Measurements from ENCODE around the gene SH3BGR. TPM values are rescaled to one million over a fixed set of nuclear protein-coding genes. Genes with fewer than 3 reads are reported as not detected.

SH3BGR gene
- polyA plus RNA-seq, 1 experiment, result 2.7 TPM

- CTCF ChIA-PET, result interaction anchor here (2.2 kb wide), 1 partner anchor 9 kb away, joined by 8 read pairs; no protein-coding TSS in a partner anchor
- Histone ChIP-seq H3K4me3 (ENCODE audit: low read depth, low read length) (no peak overlapping the region), H3K9me3 (ENCODE audit: control insufficient read depth, insufficient read depth, low read length) (no peaks in the 10 kb centered on the region), H3K27me3 (ENCODE audit: control insufficient read depth, insufficient read depth, low read length) (no peaks in the 10 kb centered on the region), H3K27ac (ENCODE audit: low read depth, low read length) (no peak overlapping the region)
- TF ChIP-seq CTCF (IDR thresholded peaks at IDR 0.05; ENCODE audit: low read depth, low read length), result no peak
- no peak for DNase-seq (ENCODE audit: low read depth, low spot score)
- POLR2A ChIA-PET, result no interaction called here
Observed at GRCh38 chr21:39527067-39527595, 75.4 kb downstream of the SH3BGR start.

- no peak for TF ChIP-seq CTCF (IDR thresholded peaks at IDR 0.05; ENCODE audit: low read depth, low read length)
- DNase-seq (ENCODE audit: low read depth, low spot score), result no peak
- Histone ChIP-seq H3K9me3 (ENCODE audit: control insufficient read depth, insufficient read depth, low read length) (no peaks in the 10 kb centered on the region), H3K27me3 (ENCODE audit: control insufficient read depth, insufficient read depth, low read length) (no peaks in the 10 kb centered on the region), H3K27ac (ENCODE audit: low read depth, low read length) (no peak overlapping the region), H3K4me3 (ENCODE audit: low read depth, low read length) (no peak overlapping the region)
- CTCF ChIA-PET, result interaction anchor here (2.2 kb wide), 1 partner anchor 10 kb away, joined by 8 read pairs; no protein-coding TSS in a partner anchor
- POLR2A ChIA-PET, result no interaction called here
Observed at GRCh38 chr21:39527664-39528381, 76.1 kb downstream of the SH3BGR start.

GRCh38 chr21:39529026-39529425, 77.3 kb downstream of the SH3BGR start:
- Histone ChIP-seq H3K9me3 (ENCODE audit: control insufficient read depth, insufficient read depth, low read length) (no peaks in the 10 kb centered on the region), H3K27ac (ENCODE audit: low read depth, low read length) (no peak overlapping the region), H3K4me3 (ENCODE audit: low read depth, low read length) (no peak overlapping the region), H3K27me3 (ENCODE audit: control insufficient read depth, insufficient read depth, low read length) (no peaks in the 10 kb centered on the region)
- DNase-seq (ENCODE audit: low read depth, low spot score), result no peak
- ChIA-PET CTCF (no interaction called here), POLR2A (no interaction called here)
- no peak for TF ChIP-seq CTCF (IDR thresholded peaks at IDR 0.05; ENCODE audit: low read depth, low read length)

GRCh38 chr21:39531064-39531463, 79.3 kb downstream of the SH3BGR start:
- CTCF ChIA-PET, result interaction anchor here (0.6 kb wide), 1 partner anchor 14 kb away, joined by 4 read pairs; no protein-coding TSS in a partner anchor
- H3K27me3 ChIP-seq (ENCODE audit: control insufficient read depth, insufficient read depth, low read length), result no peaks in the 10 kb centered on the region
- no peak overlapping the region for H3K4me3 ChIP-seq (ENCODE audit: low read depth, low read length)
- no peak overlapping the region for H3K27ac ChIP-seq (ENCODE audit: low read depth, low read length)
- TF ChIP-seq CTCF (IDR thresholded peaks at IDR 0.05; ENCODE audit: low read depth, low read length), result no peak
- POLR2A ChIA-PET, result no interaction called here
- no peak for DNase-seq (ENCODE audit: low read depth, low spot score)
- H3K9me3 ChIP-seq (ENCODE audit: control insufficient read depth, insufficient read depth, low read length), result no peaks in the 10 kb centered on the region

- CTCF ChIA-PET, result no interaction called here
- no peak for DNase-seq (ENCODE audit: low read depth, low spot score)
- no peaks in the 10 kb centered on the region for H3K9me3 ChIP-seq (ENCODE audit: control insufficient read depth, insufficient read depth, low read length)
- POLR2A ChIA-PET, result no interaction called here
- no peaks in the 10 kb centered on the region for H3K27me3 ChIP-seq (ENCODE audit: control insufficient read depth, insufficient read depth, low read length)
- no peak overlapping the region for H3K27ac ChIP-seq (ENCODE audit: low read depth, low read length)
- no peak for TF ChIP-seq CTCF (IDR thresholded peaks at IDR 0.05; ENCODE audit: low read depth, low read length)
- H3K4me3 ChIP-seq (ENCODE audit: low read depth, low read length), result no peak overlapping the region
Observed at GRCh38 chr21:39531840-39532239, 80.1 kb downstream of the SH3BGR start.

All from AG04450 (cell line).